ENCODE measurements around the gene LRBA. TPM values are rescaled to one million over a fixed set of nuclear protein-coding genes. Genes with fewer than 3 reads are reported as not detected.

Gene LRBA
- total RNA-seq, 1 donor from 2014 or later = 28.2 TPM

DNA sequence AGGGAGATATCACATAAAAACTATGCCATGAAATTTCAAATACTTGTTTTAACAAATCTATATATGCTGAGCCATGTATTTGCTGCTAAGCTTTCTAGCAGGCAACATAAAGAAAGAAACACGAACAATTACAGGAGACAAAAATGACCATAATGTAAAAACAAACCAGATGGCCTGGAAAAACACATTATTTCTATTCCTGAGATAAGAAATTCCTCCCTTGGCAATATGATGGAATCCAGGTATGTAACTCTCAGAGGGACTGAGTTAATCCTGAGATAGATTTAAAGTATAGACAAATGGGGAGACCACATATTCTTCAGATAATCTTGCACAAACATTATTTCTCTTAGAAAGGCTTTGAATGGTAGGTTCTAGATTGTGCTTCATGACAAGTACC is 657.3 kb downstream of the LRBA start:
- TF ChIP-seq, protein P1, sequence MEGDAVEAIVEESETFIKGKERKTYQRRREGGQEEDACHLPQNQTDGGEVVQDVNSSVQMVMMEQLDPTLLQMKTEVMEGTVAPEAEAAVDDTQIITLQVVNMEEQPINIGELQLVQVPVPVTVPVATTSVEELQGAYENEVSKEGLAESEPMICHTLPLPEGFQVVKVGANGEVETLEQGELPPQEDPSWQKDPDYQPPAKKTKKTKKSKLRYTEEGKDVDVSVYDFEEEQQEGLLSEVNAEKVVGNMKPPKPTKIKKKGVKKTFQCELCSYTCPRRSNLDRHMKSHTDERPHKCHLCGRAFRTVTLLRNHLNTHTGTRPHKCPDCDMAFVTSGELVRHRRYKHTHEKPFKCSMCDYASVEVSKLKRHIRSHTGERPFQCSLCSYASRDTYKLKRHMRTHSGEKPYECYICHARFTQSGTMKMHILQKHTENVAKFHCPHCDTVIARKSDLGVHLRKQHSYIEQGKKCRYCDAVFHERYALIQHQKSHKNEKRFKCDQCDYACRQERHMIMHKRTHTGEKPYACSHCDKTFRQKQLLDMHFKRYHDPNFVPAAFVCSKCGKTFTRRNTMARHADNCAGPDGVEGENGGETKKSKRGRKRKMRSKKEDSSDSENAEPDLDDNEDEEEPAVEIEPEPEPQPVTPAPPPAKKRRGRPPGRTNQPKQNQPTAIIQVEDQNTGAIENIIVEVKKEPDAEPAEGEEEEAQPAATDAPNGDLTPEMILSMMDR (conservative IDR thresholded peaks at IDR 0.05) = no peak
- H3K9me3 Mint-ChIP-seq = peaks cover 3% of the 10 kb centered on the region

DNA sequence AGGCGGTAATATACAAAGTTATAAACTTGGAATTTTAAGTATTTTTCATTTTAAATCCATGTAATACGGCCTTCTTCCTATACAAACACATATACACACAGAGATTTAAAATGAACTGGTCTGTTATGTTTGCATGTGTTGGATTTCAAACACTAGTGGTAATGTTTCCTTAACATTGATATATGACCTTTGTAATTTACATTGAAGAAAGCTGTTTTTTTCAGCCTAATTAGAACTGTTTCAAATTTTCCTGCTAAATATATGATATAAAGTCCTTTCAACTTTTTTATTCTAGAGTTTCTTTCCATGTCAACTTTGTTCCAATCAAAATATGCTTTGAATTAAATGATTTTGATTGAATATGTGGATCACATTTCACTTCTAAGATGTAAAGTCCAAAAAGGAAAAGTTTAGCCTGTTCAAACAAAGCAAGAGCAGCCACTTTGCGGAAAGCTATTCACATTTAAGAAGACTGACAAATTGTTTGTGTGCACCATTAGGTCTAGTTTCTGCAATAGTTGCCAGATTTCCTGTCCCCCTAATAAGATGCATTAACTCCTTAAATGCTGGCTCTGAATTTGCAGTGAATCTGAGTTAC is 659.1 kb downstream of the LRBA start:
- no peaks in the 10 kb centered on the region for H3K9me3 Mint-ChIP-seq
- peak overlapping the region; percentile 92 for H3K27ac Mint-ChIP-seq (ENCODE audit: unreplicated experiment)
- H3K4me1 Mint-ChIP-seq = peaks cover 12% of the 10 kb centered on the region
- H3K4me3 Mint-ChIP-seq = no peak overlapping the region
- no peak for DNase-seq (ENCODE audit: low read depth, low spot score)
- H3K27me3 Mint-ChIP-seq (ENCODE audit: low read depth) = no peaks in the 10 kb centered on the region
- H3K36me3 Mint-ChIP-seq (ENCODE audit: low read depth) = no peaks in the 10 kb centered on the region
- TF ChIP-seq, protein P1 (conservative IDR thresholded peaks at IDR 0.05) = no peak

More for the DNA sequence above, 657.3 kb downstream of the LRBA start:
- Mint-ChIP-seq H3K27me3 (ENCODE audit: low read depth) (no peaks in the 10 kb centered on the region), H3K4me3 (no peak overlapping the region), H3K36me3 (ENCODE audit: low read depth) (no peaks in the 10 kb centered on the region), H3K4me1 (peaks cover 18% of the 10 kb centered on the region), H3K27ac (ENCODE audit: unreplicated experiment) (no peak overlapping the region)
- DNase-seq (ENCODE audit: low read depth, low spot score) = no peak

- Mint-ChIP-seq H3K4me1 (peaks cover 12% of the 10 kb centered on the region), H3K4me3 (no peak overlapping the region), H3K27ac (ENCODE audit: unreplicated experiment) (no peak overlapping the region), H3K36me3 (ENCODE audit: low read depth) (no peaks in the 10 kb centered on the region), H3K27me3 (ENCODE audit: low read depth) (no peaks in the 10 kb centered on the region), H3K9me3 (no peaks in the 10 kb centered on the region)
- DNase-seq (ENCODE audit: low read depth, low spot score) = no peak
- TF ChIP-seq, protein P1 (conservative IDR thresholded peaks at IDR 0.05) = no peak
Measured at GRCh38 chr4:150355418-150355817, 659.7 kb downstream of the LRBA start.

- no peak for DNase-seq (ENCODE audit: low read depth, low spot score)
- Mint-ChIP-seq H3K4me3 (no peak overlapping the region), H3K9me3 (no peaks in the 10 kb centered on the region), H3K4me1 (peaks cover 11% of the 10 kb centered on the region), H3K27me3 (ENCODE audit: low read depth) (no peaks in the 10 kb centered on the region), H3K27ac (ENCODE audit: unreplicated experiment) (no peak overlapping the region), H3K36me3 (ENCODE audit: low read depth) (no peaks in the 10 kb centered on the region)
- TF ChIP-seq, protein P1 (conservative IDR thresholded peaks at IDR 0.05) = no peak
Measured at GRCh38 chr4:150354214-150354796, 660.8 kb downstream of the LRBA start.

GRCh38 chr4:150348079-150348478 is 667.0 kb downstream of the LRBA start:
- no peak overlapping the region for H3K27ac Mint-ChIP-seq (ENCODE audit: unreplicated experiment)
- no peaks in the 10 kb centered on the region for H3K27me3 Mint-ChIP-seq (ENCODE audit: low read depth)
- no peaks in the 10 kb centered on the region for H3K9me3 Mint-ChIP-seq
- no peaks in the 10 kb centered on the region for H3K4me1 Mint-ChIP-seq
- H3K4me3 Mint-ChIP-seq = no peak overlapping the region
- H3K36me3 Mint-ChIP-seq (ENCODE audit: low read depth) = peaks cover 4% of the 10 kb centered on the region
- DNase-seq (ENCODE audit: low read depth, low spot score) = no peak
- TF ChIP-seq, protein P1 (conservative IDR thresholded peaks at IDR 0.05) = no peak
